ENCODE data around the gene SLC30A7.

The SLC30A7 gene

DNA sequence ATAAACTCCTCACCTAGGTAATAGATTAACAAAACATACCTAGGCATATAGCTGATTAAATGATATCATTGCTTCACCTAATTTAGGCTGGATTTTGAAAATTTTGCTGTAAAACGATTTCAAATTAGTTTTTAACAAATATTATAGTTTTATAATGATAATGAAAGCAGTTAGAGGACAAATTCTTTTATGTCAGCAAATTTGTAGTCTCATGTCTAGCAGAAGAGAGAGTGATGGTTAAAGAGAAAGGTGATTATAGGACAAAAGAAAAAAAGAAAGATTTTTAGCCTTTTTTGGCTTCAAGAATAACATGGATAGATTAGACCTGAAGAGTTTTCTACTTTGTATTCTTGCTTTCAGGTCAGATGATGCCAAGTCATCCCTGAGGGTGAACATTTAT lies 133.3 kb downstream of the SLC30A7 start:
- DNase-seq: no peak

DNA sequence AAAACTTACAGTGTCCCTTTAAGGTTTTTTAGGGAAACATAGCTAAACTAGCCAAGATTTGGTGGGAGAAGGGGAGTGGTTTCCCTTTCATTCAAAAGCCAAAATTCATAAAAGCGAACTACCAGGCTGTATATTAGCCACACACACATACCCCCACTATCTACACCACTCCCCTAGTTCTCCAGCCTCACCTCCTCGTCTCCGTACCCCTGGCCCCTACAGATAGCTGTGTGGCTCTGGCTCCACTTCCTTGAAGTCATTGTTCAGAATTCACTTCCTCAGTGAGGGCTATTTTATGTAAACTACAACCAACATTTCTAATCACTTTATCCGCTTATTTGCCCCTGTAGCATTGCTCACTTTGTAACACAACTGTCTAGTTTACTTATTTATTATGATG lies 135.0 kb downstream of the SLC30A7 start:
- no peak for DNase-seq
